GM19324 (cell line): ENCODE measurements around the gene HHIP.

Source experiments
- ATAC-seq: cut with Tn5 transposase; IDR thresholded peaks from one replicate; pipeline ENCODE4 v1.9.1; 2021; ENCODE audit warnings: mild to moderate bottlenecking, moderate library complexity; ENCODE audit not compliant: unreplicated experiment, low FRiP score

Gene HHIP

DNA sequence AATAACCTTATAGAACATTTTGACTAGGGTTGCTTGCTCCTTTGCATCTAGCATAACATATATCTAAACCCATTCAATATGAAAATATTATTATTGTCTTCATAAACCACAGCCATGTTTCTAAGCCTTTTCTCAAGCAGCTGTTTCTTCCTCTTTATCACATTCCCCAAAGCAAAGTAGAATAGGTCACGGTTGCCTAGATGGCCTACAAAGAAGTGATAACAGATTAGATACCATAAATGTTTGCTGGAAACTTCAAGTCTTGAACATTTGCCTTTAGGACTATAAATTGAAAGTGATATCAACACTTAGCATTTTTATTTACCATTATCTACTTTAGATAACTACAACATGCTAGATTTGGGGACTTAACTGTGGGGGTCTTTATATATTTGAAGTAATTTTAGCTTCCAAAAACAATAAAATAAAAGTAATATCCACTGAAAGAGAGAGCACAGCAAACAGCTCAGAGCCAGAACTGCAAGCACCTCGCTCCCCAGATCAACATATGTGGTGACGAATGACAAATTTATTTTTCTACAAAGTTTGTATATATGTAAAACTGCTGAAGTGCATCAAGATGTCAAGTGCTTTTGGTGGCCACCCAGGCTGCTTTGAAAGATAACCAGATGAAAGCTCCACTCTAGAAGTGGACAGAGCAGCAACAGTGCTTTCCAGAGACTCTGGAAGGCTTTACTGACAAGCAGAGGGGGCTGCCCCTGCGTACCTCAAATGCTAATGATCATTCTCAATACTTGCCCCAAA, 8.0 kb downstream of the HHIP start:
- no peak for ATAC-seq

GRCh38 chr4:144655491-144655890, 9.5 kb downstream of the HHIP start:
- ATAC-seq, result no peak

GRCh38 chr4:144656850-144657249, 10.9 kb downstream of the HHIP start:
- no peak for ATAC-seq

- ATAC-seq, result no peak
Observed at GRCh38 chr4:144658015-144658567, 12.1 kb downstream of the HHIP start.

DNA sequence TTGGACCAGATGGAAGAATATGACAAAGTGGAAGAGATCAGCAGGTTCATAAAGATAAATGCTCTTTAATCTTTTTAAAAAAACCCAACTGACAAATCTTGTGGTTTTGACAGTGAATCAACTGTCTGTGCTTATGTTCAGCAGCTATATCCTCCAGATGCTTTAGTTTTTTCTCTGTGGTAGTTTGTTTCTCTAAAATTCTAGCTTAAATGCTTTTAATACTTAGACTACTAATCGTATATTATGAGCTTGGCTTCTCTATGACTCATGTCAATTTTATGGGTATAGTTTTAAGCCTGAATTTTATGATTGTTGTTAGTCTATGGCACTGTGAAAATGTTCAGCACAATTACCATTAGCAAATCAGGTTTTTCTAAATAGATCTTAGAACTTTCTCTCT, 12.9 kb downstream of the HHIP start:
- ATAC-seq, result no peak

DNA sequence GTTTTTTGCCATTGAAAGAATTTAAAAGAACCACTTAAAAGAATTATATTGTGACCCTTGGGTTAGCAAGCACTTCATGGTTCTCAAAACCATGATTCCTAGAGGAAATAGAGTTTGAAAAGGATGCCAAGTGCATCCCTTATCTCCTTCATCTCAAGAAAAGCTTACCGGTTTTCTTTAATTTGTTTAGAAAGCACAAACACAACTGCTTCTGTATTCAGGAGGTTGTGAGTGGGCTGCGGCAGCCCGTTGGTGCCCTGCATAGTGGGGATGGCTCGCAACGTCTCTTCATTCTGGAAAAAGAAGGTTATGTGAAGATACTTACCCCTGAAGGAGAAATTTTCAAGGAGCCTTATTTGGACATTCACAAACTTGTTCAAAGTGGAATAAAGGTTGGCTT, 13.5 kb downstream of the HHIP start:
- ATAC-seq, result no peak

GRCh38 chr4:144663834-144664475, 18.0 kb downstream of the HHIP start:
- no peak for ATAC-seq

DNA sequence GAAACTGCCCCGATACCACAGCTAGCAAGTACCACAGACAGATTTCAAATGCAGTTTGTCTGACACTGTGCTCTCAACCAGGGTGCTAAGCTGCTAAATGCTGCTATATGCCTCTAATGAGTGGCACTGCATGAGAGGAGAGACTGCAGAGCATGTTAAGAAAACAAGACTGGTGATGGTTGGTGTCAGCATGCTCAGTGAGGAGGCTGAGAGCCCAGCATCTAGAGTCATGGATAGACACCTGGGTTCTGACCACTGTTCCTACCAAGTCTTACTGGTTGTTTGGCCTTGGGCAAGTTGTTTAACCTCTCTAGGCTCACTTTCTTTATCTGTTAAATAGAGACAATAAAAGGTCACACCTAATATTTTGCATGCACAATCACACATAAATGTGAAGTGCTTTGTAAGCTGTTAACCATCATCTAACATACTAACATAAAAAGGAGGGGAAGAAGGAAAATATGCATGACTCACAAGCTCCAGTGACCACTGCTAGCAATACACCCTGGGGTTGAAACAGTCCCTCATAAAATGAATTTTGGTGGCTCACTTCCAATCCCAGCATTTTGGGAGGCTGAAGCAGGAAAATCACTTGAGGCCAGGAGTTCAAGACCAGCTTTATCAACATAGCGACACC, 20.7 kb downstream of the HHIP start:
- ATAC-seq, result no peak

GRCh38 chr4:144667500-144667899, 21.5 kb downstream of the HHIP start:
- no peak for ATAC-seq

- no peak for ATAC-seq
Observed at GRCh38 chr4:144670776-144671175, 24.8 kb downstream of the HHIP start.

- no peak for ATAC-seq
Observed at GRCh38 chr4:144674711-144675110, 28.8 kb downstream of the HHIP start.

GRCh38 chr4:144681806-144682205, 35.9 kb downstream of the HHIP start:
- ATAC-seq, result no peak

GRCh38 chr4:144683516-144683915, 37.6 kb downstream of the HHIP start:
- ATAC-seq, result no peak

DNA sequence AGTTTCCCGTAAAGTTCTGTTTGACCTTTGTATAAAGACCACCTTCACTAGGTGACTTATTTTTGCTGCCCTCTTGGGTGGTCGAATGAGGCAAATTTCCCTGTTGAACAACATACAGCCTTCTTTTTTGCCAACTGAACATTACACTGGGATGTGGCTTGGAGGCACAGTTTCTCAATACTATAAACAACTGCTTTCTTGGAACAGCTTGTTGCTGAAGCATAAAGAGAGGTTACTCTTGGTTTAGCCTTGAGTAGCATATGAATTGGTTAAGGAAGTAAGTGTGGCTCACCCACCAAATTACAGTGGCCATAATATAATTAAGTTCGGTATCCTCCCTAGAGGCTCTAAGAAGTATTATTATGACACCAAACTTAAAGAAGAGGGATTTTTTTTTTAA, 40.0 kb downstream of the HHIP start:
- no peak for ATAC-seq

- ATAC-seq, result no peak
Observed at GRCh38 chr4:144686921-144687320, 41.0 kb downstream of the HHIP start.

- ATAC-seq, result no peak
Observed at GRCh38 chr4:144687466-144687865, 41.5 kb downstream of the HHIP start.

GRCh38 chr4:144688035-144688569, 42.1 kb downstream of the HHIP start:
- ATAC-seq, result no peak

GRCh38 chr4:144689125-144689524, 43.2 kb downstream of the HHIP start:
- ATAC-seq, result no peak

DNA sequence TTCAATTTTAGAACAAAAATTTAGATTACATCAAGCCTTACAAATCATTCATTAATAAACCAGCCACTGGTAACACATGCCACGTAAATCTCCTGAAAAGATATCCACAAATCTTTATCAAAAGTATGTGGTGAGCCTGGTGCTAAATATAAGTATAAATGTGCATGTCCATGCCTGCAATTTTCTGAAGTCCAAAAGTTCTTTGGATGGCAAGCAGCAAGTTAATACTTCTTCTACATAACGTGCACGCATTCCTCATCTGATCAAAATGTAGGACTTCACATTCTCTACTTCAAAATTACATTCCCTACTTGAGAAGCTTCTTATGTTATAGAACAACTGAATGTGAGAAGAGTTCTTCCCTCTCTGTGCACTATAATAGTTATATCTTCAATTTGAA, 49.8 kb downstream of the HHIP start:
- no peak for ATAC-seq

GRCh38 chr4:144696376-144696775, 50.4 kb downstream of the HHIP start:
- ATAC-seq, result no peak

DNA sequence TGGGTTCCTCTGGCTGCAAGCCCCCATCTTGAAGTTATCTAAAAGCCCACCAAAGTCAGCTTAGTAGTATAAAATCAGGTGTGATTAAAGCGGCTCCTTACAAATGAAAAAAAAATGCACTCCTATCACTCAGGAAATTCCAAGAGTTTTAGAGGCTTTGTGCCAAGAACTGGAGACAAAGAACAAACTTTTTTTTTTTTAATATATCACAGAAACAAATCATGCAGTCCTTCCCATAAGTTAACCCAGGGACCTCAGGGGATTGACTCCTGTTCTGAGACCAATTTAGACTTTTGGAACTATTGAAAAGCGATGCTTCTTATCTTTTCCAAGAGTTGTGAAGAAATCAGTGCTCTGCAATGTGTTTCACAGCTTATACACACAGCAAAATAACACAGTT, 53.6 kb downstream of the HHIP start:
- no peak for ATAC-seq
